ENCODE measurements around the gene CHAF1A.

DNA sequence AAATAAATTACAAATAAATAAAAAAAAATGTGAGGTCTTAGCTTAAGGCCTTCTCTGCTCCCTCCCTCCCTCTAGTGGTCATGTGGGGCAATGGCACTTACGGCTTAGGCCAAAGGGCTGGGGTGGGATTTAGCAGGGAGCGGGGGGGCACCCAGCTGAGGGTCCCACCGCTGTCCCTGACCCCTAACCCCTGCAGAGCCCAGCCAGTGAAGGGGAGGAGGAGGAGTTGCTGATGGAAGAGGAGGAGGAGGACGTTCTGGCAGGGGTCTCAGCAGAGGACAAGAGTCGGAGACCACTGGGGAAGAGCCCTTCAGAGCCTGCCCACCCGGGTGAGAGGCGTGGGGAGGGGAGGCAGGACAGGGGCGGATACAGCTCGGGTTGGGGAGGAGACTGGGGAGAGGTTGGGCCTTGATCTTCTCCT is 49.7 kb upstream of the CHAF1A start:
- TF ChIP-seq, protein P1, sequence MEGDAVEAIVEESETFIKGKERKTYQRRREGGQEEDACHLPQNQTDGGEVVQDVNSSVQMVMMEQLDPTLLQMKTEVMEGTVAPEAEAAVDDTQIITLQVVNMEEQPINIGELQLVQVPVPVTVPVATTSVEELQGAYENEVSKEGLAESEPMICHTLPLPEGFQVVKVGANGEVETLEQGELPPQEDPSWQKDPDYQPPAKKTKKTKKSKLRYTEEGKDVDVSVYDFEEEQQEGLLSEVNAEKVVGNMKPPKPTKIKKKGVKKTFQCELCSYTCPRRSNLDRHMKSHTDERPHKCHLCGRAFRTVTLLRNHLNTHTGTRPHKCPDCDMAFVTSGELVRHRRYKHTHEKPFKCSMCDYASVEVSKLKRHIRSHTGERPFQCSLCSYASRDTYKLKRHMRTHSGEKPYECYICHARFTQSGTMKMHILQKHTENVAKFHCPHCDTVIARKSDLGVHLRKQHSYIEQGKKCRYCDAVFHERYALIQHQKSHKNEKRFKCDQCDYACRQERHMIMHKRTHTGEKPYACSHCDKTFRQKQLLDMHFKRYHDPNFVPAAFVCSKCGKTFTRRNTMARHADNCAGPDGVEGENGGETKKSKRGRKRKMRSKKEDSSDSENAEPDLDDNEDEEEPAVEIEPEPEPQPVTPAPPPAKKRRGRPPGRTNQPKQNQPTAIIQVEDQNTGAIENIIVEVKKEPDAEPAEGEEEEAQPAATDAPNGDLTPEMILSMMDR (IDR thresholded peaks at IDR 0.05) = peak; percentile 54 to 92 (median 64)
- TF ChIP-seq POLR2A (IDR thresholded peaks at IDR 0.05) = no peak
